Measurements from ENCODE around the gene LAMA4.

GRCh38 chr6:112148103-112148502 lies 106.3 kb downstream of the LAMA4 start:
- TF ChIP-seq EZH2 (IDR thresholded peaks at IDR 0.05) (no peak), POLR2AphosphoS5 (IDR thresholded peaks at IDR 0.05; ENCODE audit: borderline replicate concordance, low read depth, low read length) (no peak)

All from SK-N-MC (cell line).